ENCODE data around the gene TIGD3.

DNA sequence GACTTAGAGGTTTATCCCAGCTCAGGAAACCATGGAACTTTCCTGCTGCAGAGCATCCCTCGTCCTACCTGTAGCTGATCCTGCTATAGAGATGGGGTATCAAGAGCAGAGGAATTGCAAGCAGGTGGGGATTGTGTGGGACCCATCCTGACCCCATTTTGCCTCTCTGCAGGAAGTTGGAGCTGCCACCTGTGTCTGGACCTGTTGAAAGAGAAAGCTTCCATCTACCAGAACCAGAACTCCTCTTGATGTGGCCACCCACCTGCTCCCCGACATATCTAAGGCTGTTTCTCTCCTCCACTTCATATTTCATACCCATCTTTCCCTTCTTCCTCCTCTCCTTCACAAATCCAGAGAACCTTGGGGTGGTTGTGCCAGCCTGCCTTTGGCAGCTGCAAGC is 3.0 kb upstream of the TIGD3 start:
- TF ChIP-seq CTCF (IDR thresholded peaks at IDR 0.05; ENCODE audit: low read depth, low read length, missing input control): no peak
- TF ChIP-seq TAF1 (conservative IDR thresholded peaks at IDR 0.05): no peak
- TF ChIP-seq REST (IDR thresholded peaks at IDR 0.05): no peak
- TF ChIP-seq FOXA1 (IDR thresholded peaks at IDR 0.05): no peak
- TF ChIP-seq YY1 (IDR thresholded peaks at IDR 0.05): no peak
- no peak for TF ChIP-seq HNF4A (conservative IDR thresholded peaks at IDR 0.05)
- TF ChIP-seq RXRA (IDR thresholded peaks at IDR 0.05): no peak
- no peak for TF ChIP-seq RAD21 (IDR thresholded peaks at IDR 0.05)
- TF ChIP-seq ATF3 (IDR thresholded peaks at IDR 0.05): no peak

All from liver (tissue), 3 donors.